Smooth muscle cell (in vitro differentiated cells): ENCODE measurements around the gene ABTB2. TPM values are rescaled to one million over a fixed set of nuclear protein-coding genes. Genes with fewer than 3 reads are reported as not detected.
A peak's percentile ranks its signal among the peaks of the same experiment; 100 is the strongest.
"Not testable (repeated sequence)": the region's sequence is repeated elsewhere in the genome, so short reads cannot be mapped to it uniquely, and the experiment has no call there.

Experiments used
- DNase-seq: peaks from one replicate; lab custom pipeline; 2025; ENCODE audit not compliant: unreplicated experiment; lab: John Stamatoyannopoulos, UW
- H2AFZ ChIP-seq: fragments of 200-600 bp; sonication (generic); 2 replicates; pipeline ENCODE4 v1.6.0; 2016; ENCODE audit warnings: antibody characterized with exemption, low read depth, mild to moderate bottlenecking
- H3F3A ChIP-seq: fragments of 200-600 bp; sonication (generic); 2 replicates; pipeline ENCODE4 v1.6.0; 2017; ENCODE audit warnings: antibody characterized with exemption, low read depth
- H3K27ac ChIP-seq: fragments of 200-600 bp; sonication (generic); 2 replicates; pipeline ENCODE4 v1.5.1; 2016; ENCODE audit warnings: low read depth, mild to moderate bottlenecking
- H3K27me3 ChIP-seq: fragments of 200-600 bp; sonication (generic); 2 replicates; pipeline ENCODE4 v1.6.1; 2016; ENCODE audit warnings: low read depth, mild to moderate bottlenecking
- H3K36me3 ChIP-seq: fragments of 200-600 bp; sonication (generic); 2 replicates; pipeline ENCODE4 v1.5.1; 2016; ENCODE audit warnings: low read depth
- H3K4me1 ChIP-seq: fragments of 200-600 bp; sonication (generic); 2 replicates; pipeline ENCODE4 v1.5.1; 2016; ENCODE audit warnings: low read depth
- H3K4me2 ChIP-seq: fragments of 200-600 bp; sonication (generic); 2 replicates; pipeline ENCODE4 v1.6.0; 2016; ENCODE audit warnings: mild to moderate bottlenecking
- H3K4me3 ChIP-seq: fragments of 200-600 bp; sonication (generic); 2 replicates; pipeline ENCODE4 v1.5.1; 2016; ENCODE audit warnings: mild to moderate bottlenecking
- H3K79me2 ChIP-seq: fragments of 200-600 bp; sonication (generic); 2 replicates; pipeline ENCODE4 v1.6.0; 2016; ENCODE audit warnings: low read depth, mild to moderate bottlenecking
- H3K9ac ChIP-seq: fragments of 200-600 bp; sonication (generic); 2 replicates; pipeline ENCODE4 v1.6.0; 2016; ENCODE audit warnings: low read depth
- H3K9me3 ChIP-seq: fragments of 200-600 bp; sonication (generic); replicated peaks from 2 replicates; pipeline ENCODE4 v1.5.1; 2016; ENCODE audit warnings: low read depth
- H4K20me1 ChIP-seq: fragments of 200-600 bp; sonication (generic); 2 replicates; pipeline ENCODE4 v1.6.0; 2016; ENCODE audit warnings: low read depth
- WGBS: methylation state at CpG from one replicate; pipeline ENCODE4 v1.1.7; 2016; ENCODE audit warnings: low lambda C conversion rate; 5-methylcytosine and 5-hydroxymethylcytosine counted together
- polyA plus RNA-seq: library from polyadenylated mRNA; unstranded; fragments of >200 nt; fragmentation: Nextera tagmentation; extraction: Ambion mirVana; gene quantifications from 2 replicates; pipeline ENCODE4 v1.2.1, GENCODE V29; 2016
- total RNA-seq: library from RNA; depleted of rRNA; stranded (reverse); fragments of >200 nt; gene quantifications from 2 replicates; pipeline ENCODE4 v1.2.3, GENCODE V29; 2014
- TF ChIP-seq, protein P1 (sequence below): fragments of 200-600 bp; sonication (generic); IDR thresholded peaks from 2 replicates; pipeline ENCODE4 v1.5.1; 2017; ENCODE audit warnings: borderline replicate concordance, mild to moderate bottlenecking, antibody characterized with exemption; ENCODE audit not compliant: insufficient read depth, poor library complexity, severe bottlenecking

The ABTB2 gene
- total and polyA plus RNA-seq, 2 experiments from 2014 or later, result 4.3 to 4.9 TPM

- TF ChIP-seq, protein P1, sequence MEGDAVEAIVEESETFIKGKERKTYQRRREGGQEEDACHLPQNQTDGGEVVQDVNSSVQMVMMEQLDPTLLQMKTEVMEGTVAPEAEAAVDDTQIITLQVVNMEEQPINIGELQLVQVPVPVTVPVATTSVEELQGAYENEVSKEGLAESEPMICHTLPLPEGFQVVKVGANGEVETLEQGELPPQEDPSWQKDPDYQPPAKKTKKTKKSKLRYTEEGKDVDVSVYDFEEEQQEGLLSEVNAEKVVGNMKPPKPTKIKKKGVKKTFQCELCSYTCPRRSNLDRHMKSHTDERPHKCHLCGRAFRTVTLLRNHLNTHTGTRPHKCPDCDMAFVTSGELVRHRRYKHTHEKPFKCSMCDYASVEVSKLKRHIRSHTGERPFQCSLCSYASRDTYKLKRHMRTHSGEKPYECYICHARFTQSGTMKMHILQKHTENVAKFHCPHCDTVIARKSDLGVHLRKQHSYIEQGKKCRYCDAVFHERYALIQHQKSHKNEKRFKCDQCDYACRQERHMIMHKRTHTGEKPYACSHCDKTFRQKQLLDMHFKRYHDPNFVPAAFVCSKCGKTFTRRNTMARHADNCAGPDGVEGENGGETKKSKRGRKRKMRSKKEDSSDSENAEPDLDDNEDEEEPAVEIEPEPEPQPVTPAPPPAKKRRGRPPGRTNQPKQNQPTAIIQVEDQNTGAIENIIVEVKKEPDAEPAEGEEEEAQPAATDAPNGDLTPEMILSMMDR, result no peak
- no peak for DNase-seq
- Histone ChIP-seq H3K4me3 (no peak overlapping the region), H3K79me2 (no peaks in the 10 kb centered on the region), H3K4me2 (no peak overlapping the region), H3F3A (peaks cover 8% of the 10 kb centered on the region), H3K4me1 (peaks cover 17% of the 10 kb centered on the region), H3K27ac (no peak overlapping the region), H3K9me3 (no peaks in the 10 kb centered on the region), H4K20me1 (no peaks in the 10 kb centered on the region), H2AFZ (no peak overlapping the region), H3K36me3 (no peaks in the 10 kb centered on the region), H3K9ac (no peak overlapping the region), H3K27me3 (no peaks in the 10 kb centered on the region)
- 90% methylated on average over 8 of the region's 8 CpGs for WGBS
These were observed 175.9 kb downstream of the ABTB2 start for GRCh38 chr11:34181856-34182405.

- no peaks in the 10 kb centered on the region for H3K36me3 ChIP-seq
- H3F3A ChIP-seq, result peaks cover 8% of the 10 kb centered on the region
- H3K9me3 ChIP-seq, result no peaks in the 10 kb centered on the region
- no peak overlapping the region for H2AFZ ChIP-seq
- peaks cover 16% of the 10 kb centered on the region for H3K4me1 ChIP-seq
- TF ChIP-seq, protein P1, result no peak
- no peak overlapping the region for H3K4me3 ChIP-seq
- DNase-seq, result no peak
- no peaks in the 10 kb centered on the region for H4K20me1 ChIP-seq
- no peaks in the 10 kb centered on the region for H3K79me2 ChIP-seq
- H3K4me2 ChIP-seq, result no peak overlapping the region
- H3K9ac ChIP-seq, result no peak overlapping the region
- WGBS, result 47% methylated on average over 5 of the region's 5 CpGs
- H3K27me3 ChIP-seq, result no peaks in the 10 kb centered on the region
- H3K27ac ChIP-seq, result peak overlapping the region; percentile 2
These were observed 176.6 kb downstream of the ABTB2 start for GRCh38 chr11:34181251-34181650.

GRCh38 chr11:34180814-34181165 is 177.0 kb downstream of the ABTB2 start:
- H3K27me3 ChIP-seq, H3K79me2 ChIP-seq, DNase-seq, H3K36me3 ChIP-seq, H3K9me3 ChIP-seq, H3K4me3 ChIP-seq, H3F3A ChIP-seq, H4K20me1 ChIP-seq, H3K9ac ChIP-seq, H2AFZ ChIP-seq: not testable (repeated sequence)
- peak overlapping the region; percentile 2 for H3K27ac ChIP-seq
- 86% methylated on average over 5 of the region's 5 CpGs for WGBS
- peak overlapping the region; percentile 56 for H3K4me2 ChIP-seq
- H3K4me1 ChIP-seq, result peaks cover 11% of the 10 kb centered on the region

DNA sequence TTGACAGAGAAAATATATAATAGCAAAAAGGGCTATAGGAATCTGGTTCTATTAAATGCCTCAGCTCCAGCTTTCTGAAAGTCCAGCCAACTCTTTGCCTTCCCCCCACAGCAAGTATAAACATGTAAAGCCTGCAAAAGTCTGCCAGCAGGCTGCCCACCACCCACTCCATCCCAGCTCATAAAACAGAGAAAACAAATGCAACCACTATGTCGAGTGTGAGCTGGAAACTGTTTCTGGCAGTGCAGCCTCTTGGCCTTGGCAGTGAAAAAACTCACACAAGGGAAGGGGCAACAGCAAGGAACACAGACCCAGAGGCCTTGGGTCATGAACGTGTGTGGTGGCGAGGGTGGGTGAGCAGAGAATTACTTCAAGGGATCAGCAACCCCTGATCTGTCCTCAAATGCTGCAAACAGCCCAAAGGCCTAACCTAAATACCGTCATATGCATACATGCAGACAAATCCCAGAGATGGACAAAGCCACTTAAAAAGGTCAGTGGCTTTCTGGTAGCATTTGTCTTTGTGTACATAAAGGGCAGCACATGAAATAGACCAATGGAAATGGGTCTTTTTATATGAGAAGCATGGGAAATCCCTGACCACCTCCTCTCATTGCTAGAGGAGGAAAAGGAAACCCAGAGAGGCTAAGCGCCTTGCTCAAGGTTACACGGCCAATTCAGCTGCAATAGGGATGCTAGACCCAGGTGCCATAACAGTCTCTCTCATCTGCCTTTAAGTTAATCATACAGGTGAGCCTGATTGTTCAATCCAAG is 177.6 kb downstream of the ABTB2 start:
- DNase-seq, result no peak
- no peak overlapping the region for H2AFZ ChIP-seq
- TF ChIP-seq, protein P1, result no peak
- peaks cover 8% of the 10 kb centered on the region for H3F3A ChIP-seq
- H3K4me2 ChIP-seq, result peak overlapping the region; percentile 56
- WGBS, result 31% methylated on average over 6 of the region's 6 CpGs
- peak overlapping the region; percentile 2 for H3K27ac ChIP-seq
- H3K9me3 ChIP-seq, result no peaks in the 10 kb centered on the region
- no peak overlapping the region for H3K4me3 ChIP-seq
- no peaks in the 10 kb centered on the region for H3K27me3 ChIP-seq
- no peak overlapping the region for H3K9ac ChIP-seq
- no peaks in the 10 kb centered on the region for H3K79me2 ChIP-seq
- no peaks in the 10 kb centered on the region for H3K36me3 ChIP-seq
- peaks cover 10% of the 10 kb centered on the region for H3K4me1 ChIP-seq
- no peaks in the 10 kb centered on the region for H4K20me1 ChIP-seq
